ENCODE measurements around the gene TPST2.

TPST2 gene

DNA sequence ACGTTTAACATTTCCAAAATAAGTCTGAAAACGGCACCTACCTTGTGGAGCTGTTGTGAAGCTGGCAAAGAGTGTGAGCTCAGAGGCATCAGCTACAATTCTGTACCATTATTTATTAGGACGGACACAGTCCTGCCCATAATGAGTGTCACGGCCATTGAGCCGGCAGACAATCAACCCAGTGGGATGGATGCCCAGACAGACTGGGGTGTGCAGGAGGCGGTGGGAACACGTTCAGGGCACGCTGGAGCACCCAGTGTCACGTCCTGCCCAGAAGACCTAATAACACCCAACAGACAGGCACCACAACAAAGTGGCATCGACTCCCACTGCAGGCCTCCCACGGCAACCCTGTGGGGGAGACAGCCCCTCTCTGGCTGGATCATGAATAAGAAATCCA lies 34.5 kb downstream of the TPST2 start:
- no peak for DNase-seq (ENCODE audit: low spot score)

DNA sequence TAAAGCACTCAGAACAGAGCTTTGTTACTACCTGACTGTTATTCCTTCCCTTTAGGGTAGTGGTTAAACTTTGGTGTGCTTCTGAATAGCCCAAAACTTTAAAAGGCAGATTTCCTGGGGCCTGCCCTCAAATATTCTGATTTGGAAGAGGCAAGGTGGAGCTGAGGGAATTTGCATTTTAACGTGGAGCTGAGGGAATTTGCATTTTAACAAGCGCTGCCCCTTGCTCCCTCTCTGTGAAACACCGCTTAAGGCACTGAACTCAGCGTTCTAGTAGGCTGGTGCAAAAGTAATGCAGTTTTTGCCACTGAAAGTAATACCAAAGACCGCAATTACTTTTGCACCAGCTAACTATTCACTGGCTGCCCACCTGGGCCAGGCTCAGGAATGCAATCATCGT lies 35.0 kb downstream of the TPST2 start:
- no peak for DNase-seq (ENCODE audit: low spot score)

DNA sequence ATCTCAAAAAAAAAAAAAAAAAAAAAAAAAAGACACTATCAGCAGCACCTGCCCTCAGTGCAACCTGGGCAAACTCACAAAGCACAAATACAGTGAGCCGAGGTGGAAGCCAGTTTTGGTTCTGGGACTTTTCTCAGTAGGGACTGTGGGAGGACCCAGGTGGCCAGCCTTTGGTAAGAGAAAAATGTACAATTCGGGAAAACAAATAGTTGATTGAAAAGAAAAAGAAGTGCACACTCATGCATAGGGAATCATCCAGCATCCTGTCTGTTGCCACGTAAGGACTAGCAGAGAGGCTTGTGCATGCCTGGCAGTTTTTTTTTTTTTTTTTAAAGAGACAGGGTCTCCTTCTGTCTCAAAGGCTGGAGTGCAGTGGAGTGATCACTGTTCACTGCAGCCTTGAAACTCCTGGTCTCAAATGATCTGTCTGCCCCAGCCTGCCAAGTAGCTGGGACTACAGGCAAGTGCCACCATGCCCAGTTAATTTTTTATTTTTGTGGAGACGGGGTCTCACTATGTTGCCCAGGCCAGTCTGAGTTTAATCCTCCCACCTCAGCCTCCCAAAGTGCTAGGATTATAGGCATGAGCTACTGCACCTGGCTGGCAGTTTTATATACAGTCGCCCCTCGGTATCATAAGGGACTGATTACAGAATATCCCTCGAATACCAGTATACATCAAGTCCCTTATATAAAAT lies 36.7 kb downstream of the TPST2 start:
- no peak for DNase-seq (ENCODE audit: low spot score)

DNA sequence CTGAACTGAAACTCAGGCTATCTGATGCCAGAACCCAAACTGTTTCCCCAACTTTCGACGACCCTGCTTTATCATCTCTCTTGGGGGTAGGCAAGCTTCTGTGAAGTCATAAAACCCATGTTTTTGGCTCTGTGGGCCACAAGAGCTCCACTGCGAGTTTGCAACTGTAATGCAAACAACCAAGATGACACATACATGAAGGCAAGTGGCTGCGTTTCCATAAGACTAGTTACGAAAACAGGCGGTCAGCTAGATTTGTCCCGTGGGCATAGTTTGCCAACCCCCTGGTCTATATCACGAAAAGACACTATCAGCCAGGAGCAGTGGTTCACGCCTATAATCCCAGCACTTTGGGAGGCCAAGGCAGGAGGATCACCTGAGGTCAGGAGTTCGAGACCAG lies 37.5 kb downstream of the TPST2 start:
- DNase-seq (ENCODE audit: low spot score), result no peak

DNA sequence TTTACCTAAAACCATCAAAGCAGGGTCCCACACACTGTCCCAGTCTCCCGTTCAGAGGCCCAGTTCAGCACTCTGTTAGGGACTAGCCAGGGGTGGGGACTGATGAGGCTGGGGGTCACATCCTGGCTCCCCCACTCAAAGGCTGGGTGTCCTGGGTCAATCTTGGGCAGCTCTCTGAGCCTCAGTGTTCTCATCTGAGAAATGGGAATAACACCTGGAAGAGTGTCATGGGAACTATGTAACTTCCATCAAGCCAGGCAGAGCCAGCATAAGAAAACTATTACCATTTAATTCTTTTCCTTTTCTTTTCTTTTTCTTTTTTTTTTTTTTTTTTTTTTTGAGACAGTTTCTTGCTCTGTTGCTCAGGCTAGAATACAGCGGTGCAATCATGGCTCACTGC lies 38.4 kb downstream of the TPST2 start:
- DNase-seq (ENCODE audit: low spot score), result no peak

DNA sequence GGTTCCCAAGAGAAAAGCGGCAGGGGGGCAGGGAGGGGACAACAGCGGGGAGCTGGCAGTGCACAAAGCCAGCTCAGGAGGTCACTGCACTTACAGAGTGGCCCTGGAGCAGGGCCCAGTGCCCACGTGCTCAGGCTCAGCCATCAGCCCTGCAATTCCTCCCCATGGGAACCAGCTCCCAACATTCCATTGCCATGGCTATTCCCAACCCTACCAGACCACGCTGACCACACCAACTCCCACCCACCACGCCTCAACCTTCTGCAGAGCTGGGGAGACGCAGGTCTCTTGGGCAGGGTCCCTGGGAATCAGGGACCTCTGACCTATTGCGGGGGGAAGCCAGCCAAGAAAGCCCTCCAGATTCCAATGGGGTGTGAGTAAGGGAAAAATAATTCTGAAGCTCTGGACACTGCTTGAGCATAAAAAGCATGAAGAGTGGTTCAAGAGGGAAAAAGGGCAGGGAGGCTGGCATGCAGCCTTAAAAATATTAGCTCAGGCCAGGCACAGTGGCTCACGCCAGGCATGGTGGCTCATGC lies 39.4 kb downstream of the TPST2 start:
- peak; percentile 20 for DNase-seq (ENCODE audit: low spot score)

DNA sequence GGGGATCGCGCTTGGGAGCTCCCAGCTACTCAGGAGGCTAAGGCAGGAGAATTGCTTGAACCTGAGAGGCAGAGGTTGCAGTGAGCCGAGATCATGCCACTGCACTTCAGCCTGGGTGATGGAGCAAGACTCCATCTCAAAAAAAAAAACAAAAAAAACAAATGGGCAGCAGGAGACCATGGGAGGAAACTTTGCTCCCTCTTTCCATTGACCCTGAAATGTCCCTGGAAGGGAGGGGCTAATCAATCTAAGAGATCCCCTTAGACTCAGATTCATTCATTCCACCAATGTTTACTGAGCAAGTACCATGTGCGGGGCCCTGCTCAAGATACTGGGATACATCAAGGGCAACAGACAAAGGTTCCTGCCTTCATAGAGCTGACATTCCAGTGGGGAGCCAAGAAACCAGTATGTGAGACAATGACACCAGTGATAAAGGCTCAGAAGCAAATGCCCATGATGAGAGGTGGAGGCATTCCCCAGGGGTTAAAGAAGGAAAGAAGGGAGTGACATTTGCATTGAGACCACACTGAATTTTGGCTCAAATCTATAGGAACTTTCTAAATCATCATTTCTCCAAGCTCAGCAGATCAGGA lies 39.9 kb downstream of the TPST2 start:
- DNase-seq (ENCODE audit: low spot score), result no peak

DNA sequence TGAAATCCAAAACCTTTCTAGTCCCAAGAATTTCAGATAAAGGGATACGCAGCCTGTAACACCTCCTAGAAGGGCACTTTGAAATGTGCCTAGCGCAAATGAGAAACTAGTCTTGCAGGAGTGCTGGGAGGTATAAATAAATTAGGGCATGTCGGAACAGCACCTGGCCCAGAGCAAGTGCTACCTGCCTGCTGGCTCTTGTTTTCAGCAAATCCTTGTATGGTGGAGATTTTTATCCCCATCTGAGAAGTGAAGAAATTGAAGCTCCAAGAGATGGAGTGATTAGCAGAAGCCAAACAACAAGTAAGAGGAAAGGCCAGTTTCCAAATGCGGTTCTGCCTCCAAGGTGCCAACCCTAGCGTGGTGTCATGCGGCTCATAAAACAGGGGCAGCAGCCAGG lies 40.9 kb downstream of the TPST2 start:
- DNase-seq (ENCODE audit: low spot score), result no peak

DNA sequence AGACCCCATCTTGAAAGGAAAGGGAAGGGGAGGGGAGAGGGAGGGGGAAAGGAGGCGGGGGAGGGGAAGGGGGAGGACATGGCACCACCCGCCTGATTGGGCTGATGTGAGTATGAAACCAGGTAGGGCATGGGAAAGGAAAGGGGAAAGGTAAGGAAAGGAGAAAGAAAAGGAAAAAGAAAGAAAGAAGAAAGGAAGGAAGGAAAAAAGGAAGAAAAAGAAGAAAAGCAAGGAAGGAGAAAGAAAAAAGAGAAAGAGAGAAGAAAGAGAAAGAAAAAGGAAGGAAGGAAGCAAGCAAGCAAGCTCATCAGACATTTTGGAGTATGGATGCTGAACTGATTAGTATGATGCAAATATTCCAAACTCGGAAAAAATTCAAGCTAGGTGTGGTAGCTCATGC lies 41.6 kb downstream of the TPST2 start:
- DNase-seq (ENCODE audit: low spot score), result no peak

DNA sequence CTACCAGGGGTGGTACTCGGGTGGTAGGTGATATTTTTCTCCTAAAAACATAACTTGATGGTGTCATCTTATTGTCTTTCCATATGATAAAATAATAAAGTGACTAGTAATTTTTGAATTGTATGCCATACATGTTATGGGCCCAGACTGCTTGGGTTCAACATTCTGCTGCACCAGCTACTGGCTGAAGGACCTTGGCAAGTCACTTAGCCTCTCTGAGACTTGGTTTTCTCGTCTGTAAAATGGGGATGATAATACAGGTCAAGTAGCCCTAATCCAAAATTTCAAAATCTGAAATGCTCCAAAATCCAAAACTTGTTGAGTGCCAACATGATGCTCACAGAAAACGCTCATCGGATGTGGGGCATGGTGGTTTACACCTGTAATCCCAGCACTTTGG lies 42.1 kb downstream of the TPST2 start:
- DNase-seq (ENCODE audit: low spot score), result no peak

DNA sequence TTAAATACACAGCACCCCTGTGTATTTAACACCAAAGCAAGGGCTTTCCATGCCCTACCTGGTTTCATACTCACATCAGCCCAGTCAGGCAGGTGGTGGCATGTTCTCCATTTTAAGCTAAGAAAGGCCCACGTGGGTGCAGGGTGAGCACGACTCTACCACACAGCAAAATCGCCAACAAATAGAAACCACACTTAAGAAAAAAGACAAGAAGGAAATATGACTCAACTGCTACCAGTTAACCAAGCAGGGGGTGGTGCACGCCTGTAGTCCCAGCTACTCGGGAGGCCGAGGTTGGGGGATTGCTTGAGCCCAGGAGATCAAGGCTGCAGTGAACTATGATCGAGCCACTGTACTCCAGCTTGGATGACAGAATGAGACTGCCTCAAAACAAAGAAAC lies 42.5 kb downstream of the TPST2 start:
- no peak for DNase-seq (ENCODE audit: low spot score)

DNA sequence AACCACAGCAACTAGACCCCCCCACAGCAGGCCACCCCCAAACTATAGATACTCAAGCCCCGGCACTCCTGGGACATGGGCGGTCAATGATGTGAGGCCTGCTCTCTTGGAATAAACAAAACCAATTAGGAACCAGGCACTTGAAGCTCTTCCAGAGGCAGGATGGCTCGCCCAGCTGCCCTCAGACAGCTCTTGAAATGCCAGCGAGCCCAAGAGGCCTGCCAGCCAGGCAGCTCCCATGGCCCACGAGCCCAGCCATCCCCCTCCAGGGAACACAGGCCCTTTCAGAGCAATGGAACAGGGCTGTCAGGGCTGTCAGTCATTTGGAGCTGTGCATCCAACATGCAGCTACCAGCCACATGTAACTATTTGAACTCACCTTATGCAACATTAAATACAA lies 43.6 kb downstream of the TPST2 start:
- peak; percentile 12 for DNase-seq (ENCODE audit: low spot score)

DNA sequence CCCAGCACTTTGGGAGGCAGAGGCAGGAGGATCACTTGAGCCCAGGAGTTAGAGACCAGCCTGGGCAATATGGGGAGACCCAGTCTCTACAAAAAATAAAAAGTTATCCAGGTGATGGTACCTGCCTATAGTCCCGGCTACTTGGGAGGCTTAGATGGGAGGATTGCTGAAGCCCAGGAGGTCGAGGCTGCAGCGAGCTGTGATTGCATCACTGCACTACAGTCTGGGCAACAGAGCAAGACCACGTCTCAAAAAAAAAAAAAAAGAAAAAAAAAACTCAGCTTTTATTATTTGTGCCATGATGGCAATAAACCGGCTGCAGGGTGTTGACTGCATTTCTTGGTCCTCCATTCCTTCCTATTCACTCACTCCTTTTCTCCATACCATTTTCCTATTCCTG lies 44.1 kb downstream of the TPST2 start:
- no peak for DNase-seq (ENCODE audit: low spot score)

DNA sequence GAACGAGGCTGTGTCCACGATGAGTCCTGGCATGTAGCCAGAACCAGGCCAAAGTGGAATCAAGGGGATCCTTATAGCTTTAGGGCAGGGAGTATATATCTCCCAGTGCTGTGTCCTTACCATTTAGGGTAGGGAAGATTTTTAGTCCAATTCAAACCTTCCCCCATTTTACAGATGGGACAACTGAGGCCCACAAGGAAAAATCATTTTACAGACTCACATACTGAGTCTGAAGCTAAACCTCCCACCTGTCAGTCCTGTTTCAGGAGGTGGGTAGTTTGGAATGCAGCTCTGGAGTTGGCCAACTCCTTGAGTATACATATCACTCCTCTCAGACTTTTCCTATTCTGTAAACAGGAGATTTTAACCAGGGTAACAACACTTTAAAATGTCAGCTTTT lies 44.5 kb downstream of the TPST2 start:
- DNase-seq (ENCODE audit: low spot score), result no peak

DNA sequence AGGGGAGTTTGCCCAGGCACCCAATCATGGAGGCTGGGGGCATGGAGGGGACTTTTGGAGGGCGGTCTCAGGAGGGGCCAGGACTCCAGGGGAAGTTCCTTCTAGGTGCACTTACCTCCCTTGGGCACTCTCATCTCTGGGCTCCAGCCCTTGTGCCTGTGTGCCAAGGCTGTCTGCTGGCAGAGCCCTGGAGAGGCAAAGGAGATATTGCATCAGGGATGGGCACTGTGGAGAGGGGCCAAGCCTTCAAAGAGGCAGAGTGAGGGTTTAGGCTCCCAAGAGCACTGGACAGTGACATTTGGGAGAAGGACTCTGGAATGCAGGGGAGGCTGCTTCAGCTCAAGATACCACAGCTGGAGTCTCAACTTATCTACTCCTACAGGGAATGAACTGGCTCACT lies 45.4 kb downstream of the TPST2 start:
- DNase-seq (ENCODE audit: low spot score), result no peak

DNA sequence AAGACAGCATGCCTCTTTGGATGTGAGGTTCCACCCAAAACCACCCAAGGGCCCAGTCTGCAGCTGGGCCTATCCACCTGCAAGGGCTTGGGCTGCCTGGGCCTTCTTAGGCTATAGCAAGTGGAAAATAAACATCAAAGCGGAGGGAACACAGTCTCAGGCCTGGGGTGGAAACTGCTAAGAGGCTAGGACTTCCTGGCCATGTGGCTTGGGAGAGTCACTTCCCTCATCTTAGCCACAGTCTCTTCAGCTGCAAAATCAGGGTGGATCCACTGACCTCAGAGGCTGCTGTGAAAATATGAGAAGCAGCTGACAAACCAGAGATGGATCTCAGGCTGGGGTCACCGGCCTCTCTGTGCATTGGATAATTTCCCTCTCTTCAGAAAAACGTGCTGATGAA lies 47.1 kb downstream of the TPST2 start:
- no peak for DNase-seq (ENCODE audit: low spot score)

DNA sequence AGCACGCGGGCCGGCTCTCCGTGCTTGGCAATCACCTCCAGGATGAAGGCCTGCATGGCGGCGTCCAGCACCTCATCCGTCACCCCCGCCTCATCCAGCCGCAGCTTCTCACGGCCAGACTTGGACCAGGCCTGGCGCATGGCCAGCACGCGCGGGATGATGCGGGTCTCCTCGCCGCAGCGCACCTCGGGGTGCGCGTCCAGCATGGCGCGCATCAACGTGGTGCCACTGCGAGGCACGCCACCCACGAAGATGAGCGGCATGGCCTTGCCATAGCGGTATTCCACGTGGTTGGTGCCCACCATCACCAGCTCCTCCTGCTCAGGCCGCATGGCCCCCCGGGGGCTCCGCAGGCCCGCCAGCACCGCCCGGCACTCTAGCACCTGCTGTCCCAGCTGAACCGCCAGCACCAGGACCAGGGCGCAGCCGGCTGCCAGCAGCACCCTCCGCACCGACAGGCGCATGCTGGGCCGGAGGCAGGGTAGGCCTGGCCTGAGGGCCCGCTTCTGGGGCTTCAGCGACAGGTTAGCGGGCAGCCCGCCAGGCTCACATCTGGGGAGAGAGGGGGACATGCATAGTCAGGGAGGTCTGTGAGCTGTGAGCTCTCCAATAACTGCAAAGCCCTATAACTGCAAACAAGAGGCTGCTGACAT lies 48.6 kb downstream of the TPST2 start:
- DNase-seq (ENCODE audit: low spot score), result no peak

DNA sequence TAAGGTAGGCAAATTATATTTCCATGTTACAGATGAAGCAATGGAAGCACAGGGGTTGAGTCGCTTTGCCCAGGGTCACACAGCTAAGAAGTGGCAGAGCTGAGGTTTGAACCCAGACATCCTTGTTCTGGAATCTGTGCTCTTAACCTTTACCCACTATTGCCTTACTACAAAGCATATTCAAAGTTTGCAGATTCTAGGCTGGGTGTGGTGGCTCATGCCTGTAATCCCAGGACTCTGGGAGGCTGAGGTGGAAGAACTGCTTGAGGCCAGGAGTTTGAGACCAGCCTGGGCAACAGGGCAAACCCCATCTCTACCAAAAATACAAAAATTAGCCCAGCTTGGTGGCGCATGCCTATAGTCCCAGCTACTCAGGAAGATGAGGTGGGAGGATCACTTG lies 49.8 kb downstream of the TPST2 start:
- DNase-seq (ENCODE audit: low spot score), result no peak

DNA sequence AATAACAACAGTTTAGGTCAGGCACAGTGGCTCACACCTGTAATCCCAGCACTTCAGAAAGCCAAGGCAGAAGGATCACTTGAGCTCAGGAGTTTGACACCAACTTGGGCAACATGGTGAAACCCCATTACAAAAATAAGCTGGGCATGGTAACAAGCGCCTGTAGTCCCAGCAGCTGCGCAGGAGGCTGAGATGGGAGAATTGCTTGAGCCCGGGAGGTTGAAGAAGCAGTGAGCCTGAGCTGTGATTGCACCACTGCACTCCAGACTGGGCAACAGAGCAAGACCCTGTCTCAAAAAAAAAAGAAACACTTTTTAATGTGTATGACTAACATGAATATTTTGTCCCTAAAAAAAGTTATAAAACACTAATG lies 53.2 kb downstream of the TPST2 start:
- no peak for DNase-seq (ENCODE audit: low spot score)

DNA sequence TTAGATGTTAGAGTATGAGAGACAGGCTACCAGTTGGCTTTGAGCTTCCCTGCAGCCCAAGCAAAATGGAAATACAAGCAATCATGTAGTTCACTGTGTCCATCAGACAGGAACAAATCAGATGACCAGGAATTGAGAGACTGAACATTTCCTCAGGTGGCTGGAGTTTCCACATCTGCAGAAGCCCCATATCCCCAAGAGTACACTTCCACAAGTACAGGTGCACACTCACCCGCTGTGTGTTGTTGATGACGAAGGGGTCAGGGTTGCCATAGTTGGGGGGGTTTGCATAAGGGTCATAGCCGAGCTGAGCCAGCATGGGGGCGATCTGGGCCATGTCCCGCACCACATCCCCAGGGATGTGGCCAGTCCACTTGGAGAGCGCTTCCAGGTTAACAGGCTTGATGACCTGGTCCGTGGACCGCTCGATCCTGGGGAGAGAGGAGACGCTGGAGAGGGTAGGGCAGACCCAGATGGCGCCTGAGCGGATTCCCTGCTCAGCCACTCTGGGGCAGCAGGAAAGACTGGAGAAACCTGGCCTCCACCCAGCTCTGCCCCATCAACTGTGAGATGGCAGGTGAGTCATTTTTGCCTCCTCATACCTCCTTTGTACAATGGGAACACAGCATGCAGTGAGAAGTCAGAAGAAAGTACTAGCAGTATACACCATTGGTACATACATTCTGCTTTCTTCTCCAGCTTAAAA lies 53.7 kb downstream of the TPST2 start:
- DNase-seq (ENCODE audit: low spot score), result no peak

DNA sequence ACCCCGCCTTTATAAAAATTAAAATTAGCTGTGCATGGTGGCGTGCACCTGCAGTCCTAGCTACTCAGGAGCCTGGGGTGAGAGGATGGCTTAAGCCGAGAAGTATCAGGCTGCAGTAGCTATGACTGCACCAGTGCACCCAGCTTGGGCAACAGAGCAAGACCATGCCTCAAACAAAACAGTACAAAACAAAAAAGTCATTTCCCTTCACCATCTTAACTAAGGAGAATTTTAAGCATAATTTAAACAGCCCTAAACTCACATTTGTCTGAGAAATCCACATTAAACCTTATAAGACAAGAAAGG lies 54.4 kb downstream of the TPST2 start:
- no peak for DNase-seq (ENCODE audit: low spot score)

DNA sequence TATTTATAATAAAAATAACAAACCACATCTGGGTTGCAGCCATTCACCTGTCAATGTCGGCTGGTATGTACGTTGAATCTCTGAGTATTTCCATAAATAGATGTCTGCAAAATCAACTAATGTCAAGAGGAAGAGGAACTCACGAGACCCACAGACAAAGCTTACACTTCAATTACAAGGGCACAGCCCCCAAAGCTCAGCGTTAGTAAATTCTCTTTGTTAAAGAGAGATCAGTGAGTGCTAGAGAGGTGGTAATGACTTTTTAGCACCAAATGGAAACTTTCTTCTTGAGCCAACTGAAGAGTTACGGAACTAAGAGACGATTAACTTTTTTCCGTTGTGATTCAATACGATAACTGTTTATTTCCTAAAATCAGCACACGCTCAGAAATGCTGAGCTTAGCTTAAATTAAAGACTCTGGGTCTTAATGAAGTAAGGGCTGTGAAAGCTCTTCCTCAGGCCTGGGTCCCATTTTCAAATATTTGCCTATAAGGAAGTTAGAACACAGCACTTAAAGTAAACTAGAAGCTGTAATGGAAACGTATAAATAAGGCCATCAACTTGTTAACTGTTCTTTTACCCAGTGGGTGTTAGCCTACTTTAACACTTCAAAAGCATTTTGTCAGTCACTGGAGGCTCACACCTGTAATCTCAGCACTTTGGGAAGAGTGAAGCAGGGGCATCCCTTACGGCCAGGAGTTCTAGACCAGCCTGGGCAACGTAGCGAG lies 54.9 kb downstream of the TPST2 start:
- DNase-seq (ENCODE audit: low spot score), result no peak

Data from putamen (tissue), 1 donor.